Measurements from ENCODE around the gene RBBP4.

GRCh38 chr1:32612189-32612881 lies 38.7 kb upstream of the RBBP4 start:
- TF ChIP-seq CTCF (IDR thresholded peaks at IDR 0.05) (no peak), EZH2 (IDR thresholded peaks at IDR 0.05; ENCODE audit: borderline replicate concordance, insufficient read depth, low read depth, low read length, poor library complexity, severe bottlenecking) (no peak)

Data from B cell (primary cell).